Sigmoid colon (tissue), 4 donors: Measurements from ENCODE around the gene UGT2B7.

Source experiments
- EP300 ChIP-seq, 4 donors: sonication (generic); formaldehyde crosslinking; IDR thresholded peaks; one replicate each; pipeline ENCODE4 v1.6.1; 2017; ENCODE audit warnings: antibody characterized with exemption in 4 of 4
- POLR2A ChIP-seq, 2 donors: fragments of 450-650 bp; IDR thresholded peaks; one replicate each; pipeline ENCODE4 v1.6.1; 2016; ENCODE audit warnings: antibody characterized with exemption in 2 of 2, mild to moderate bottlenecking in 2 of 2, moderate library complexity in 2 of 2
- POLR2AphosphoS5 ChIP-seq, 4 donors: sonication (generic); formaldehyde crosslinking; IDR thresholded peaks; one replicate each; pipeline ENCODE4 v1.6.1; 2017; ENCODE audit warnings: antibody characterized with exemption in 4 of 4
- TF ChIP-seq, protein P1 (sequence below), 4 experiments: fragments of 450-650 bp in 3 of 4; fragments of 200-600 bp in 1 of 4; IDR thresholded peaks; one replicate each; pipeline ENCODE4 v1.5.1; 2016 to 2019; ENCODE audit warnings: antibody characterized with exemption in 4 of 4, mild to moderate bottlenecking in 3 of 4, moderate library complexity in 2 of 4

DNA sequence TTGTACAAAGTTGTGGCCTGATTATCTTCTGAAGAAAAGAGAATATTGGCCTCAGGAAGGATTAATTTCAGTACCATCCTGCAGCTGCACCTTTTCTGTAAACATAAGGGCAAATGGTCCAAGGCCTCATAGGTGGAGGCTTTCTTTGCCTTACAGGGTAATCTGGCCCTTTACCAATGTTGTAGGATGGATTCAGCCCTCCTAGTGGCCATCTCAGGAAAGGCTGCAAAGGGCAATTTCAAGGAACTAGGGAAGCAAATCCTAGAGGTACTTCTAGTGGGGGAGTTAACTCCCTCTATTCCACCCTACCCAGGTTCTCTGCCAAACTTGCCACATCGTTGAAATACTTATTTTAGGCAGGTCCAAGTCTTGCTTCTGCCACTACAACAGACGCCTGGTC, 60.6 kb downstream of the UGT2B7 start:
- TF ChIP-seq, protein P1, sequence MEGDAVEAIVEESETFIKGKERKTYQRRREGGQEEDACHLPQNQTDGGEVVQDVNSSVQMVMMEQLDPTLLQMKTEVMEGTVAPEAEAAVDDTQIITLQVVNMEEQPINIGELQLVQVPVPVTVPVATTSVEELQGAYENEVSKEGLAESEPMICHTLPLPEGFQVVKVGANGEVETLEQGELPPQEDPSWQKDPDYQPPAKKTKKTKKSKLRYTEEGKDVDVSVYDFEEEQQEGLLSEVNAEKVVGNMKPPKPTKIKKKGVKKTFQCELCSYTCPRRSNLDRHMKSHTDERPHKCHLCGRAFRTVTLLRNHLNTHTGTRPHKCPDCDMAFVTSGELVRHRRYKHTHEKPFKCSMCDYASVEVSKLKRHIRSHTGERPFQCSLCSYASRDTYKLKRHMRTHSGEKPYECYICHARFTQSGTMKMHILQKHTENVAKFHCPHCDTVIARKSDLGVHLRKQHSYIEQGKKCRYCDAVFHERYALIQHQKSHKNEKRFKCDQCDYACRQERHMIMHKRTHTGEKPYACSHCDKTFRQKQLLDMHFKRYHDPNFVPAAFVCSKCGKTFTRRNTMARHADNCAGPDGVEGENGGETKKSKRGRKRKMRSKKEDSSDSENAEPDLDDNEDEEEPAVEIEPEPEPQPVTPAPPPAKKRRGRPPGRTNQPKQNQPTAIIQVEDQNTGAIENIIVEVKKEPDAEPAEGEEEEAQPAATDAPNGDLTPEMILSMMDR (IDR thresholded peaks at IDR 0.05), result no peak
- TF ChIP-seq POLR2AphosphoS5 (IDR thresholded peaks at IDR 0.05) (no peak), POLR2A (IDR thresholded peaks at IDR 0.05) (no peak), EP300 (IDR thresholded peaks at IDR 0.05) (no peak)
